B cell (primary cell): ENCODE data around the gene CDC42SE2. TPM values are rescaled to one million over a fixed set of nuclear protein-coding genes. Genes with fewer than 3 reads are reported as not detected.

Source experiments
- ATAC-seq: fragments of 200-7000 bp; cut with Tn5 transposase; one replicate; pipeline ENCODE4 v1.10.0; 2021; ENCODE audit warnings: low read depth, mild to moderate bottlenecking, moderate number of reproducible peaks, moderate library complexity
- CTCF ChIA-PET: fragments of 350-600 bp; sonication (Branson Sonifier 250); formaldehyde crosslinking; loops from one replicate; lab custom pipeline; 2021; ENCODE audit warnings: antibody characterized with exemption, inconsistent platforms; lab: Charles Lee
- POLR2A ChIA-PET: fragments of 350-600 bp; sonication (Branson Sonifier 250); formaldehyde crosslinking; loops from one replicate; lab custom pipeline; 2021; ENCODE audit warnings: antibody characterized with exemption; lab: Charles Lee
- DNase-seq: peaks from one replicate; pipeline ENCODE4 v3.0.0; 2013
- H2AFZ ChIP-seq: 2 replicates; pipeline ENCODE4 v1.6.1; 2012; ENCODE audit warnings: mild to moderate bottlenecking, low read depth, low read length; ENCODE audit not compliant: insufficient read depth, poor library complexity, severe bottlenecking
- H3K27ac ChIP-seq, 2 donors: 1 replicate in 1 of 2; 2 replicates in 1 of 2; pipeline ENCODE4 v1.5.1; 2012 to 2013; ENCODE audit warnings: low read length in 2 of 2, mild to moderate bottlenecking in 2 of 2, moderate library complexity in 1 of 2
- H3K27me3 ChIP-seq, 4 experiments: fragments of 200-600 bp in 1 of 4; sonication (generic) in 1 of 4; replicated peaks in 1 of 4; 1 replicate in 2 of 4; 2 replicates in 2 of 4; pipeline versions ENCODE4 v1.6.1 to v1.7.0; 2013 to 2016; ENCODE audit warnings: low read length in 3 of 4, mild to moderate bottlenecking in 2 of 4, mixed read lengths in 1 of 4, moderate library complexity in 1 of 4; ENCODE audit not compliant: insufficient read depth in 4 of 4, control insufficient read depth in 3 of 4; ENCODE audit errors: control extremely low read depth in 1 of 4
- H3K36me3 ChIP-seq, 2 experiments: replicated peaks in 1 of 2; 1 replicate in 1 of 2; 2 replicates in 1 of 2; pipeline versions ENCODE4 v1.6.1 to v1.7.1; 2013; ENCODE audit warnings: low read length in 1 of 2; ENCODE audit not compliant: insufficient read depth in 2 of 2, control insufficient read depth in 1 of 2; ENCODE audit errors: control extremely low read depth in 1 of 2, extremely low read depth in 1 of 2
- H3K4me1 ChIP-seq, 2 donors: fragments of 200-600 bp in 1 of 2; sonication (generic) in 1 of 2; 1 replicate in 1 of 2; 2 replicates in 1 of 2; pipeline versions ENCODE4 v1.5.1 to v1.6.1; 2013 to 2017; ENCODE audit warnings: low read length in 2 of 2; ENCODE audit not compliant: control insufficient read depth in 2 of 2, insufficient read depth in 2 of 2
- H3K4me2 ChIP-seq: replicated peaks from 2 replicates; pipeline ENCODE3; 2012; ENCODE audit warnings: mild to moderate bottlenecking, low read depth, low read length; ENCODE audit not compliant: poor library complexity, severe bottlenecking
- H3K4me3 ChIP-seq, 5 experiments: fragments of 200-600 bp in 1 of 5; sonication (generic) in 1 of 5; 1 replicate in 3 of 5; 2 replicates in 2 of 5; pipeline versions ENCODE4 v1.5.1 to v1.7.0; 2011 to 2016; ENCODE audit warnings: low read length in 4 of 5, mild to moderate bottlenecking in 4 of 5, low read depth in 2 of 5, control low read depth in 1 of 5, moderate library complexity in 1 of 5; ENCODE audit not compliant: insufficient read depth in 1 of 5; ENCODE audit errors: control extremely low read depth in 1 of 5, extremely low read depth in 1 of 5
- H3K79me2 ChIP-seq: fragments of 200-600 bp; sonication (generic); one replicate; pipeline ENCODE4 v1.6.0; 2016; ENCODE audit warnings: low read length; ENCODE audit not compliant: control insufficient read depth, insufficient read depth
- H3K9ac ChIP-seq: fragments of 200-600 bp; sonication (generic); 2 replicates; pipeline ENCODE4 v1.6.1; 2017; ENCODE audit warnings: mild to moderate bottlenecking, low read length, moderate library complexity
- H3K9me3 ChIP-seq, 3 donors: one replicate each; pipeline versions ENCODE4 v1.6.1 to v1.7.1; 2013; ENCODE audit warnings: low read length in 2 of 3; ENCODE audit not compliant: control insufficient read depth in 2 of 3, insufficient read depth in 1 of 3; ENCODE audit errors: control extremely low read depth in 1 of 3
- H4K20me1 ChIP-seq: 2 replicates; pipeline ENCODE4 v1.6.0; 2012; ENCODE audit warnings: mild to moderate bottlenecking, low read length; ENCODE audit not compliant: insufficient read depth, control insufficient read depth, poor library complexity, severe bottlenecking
- H3K27ac Mint-ChIP-seq: one replicate; pipeline ENCODE4 v1.8.0; 2021; ENCODE audit warnings: mixed read lengths
- H3K27me3 Mint-ChIP-seq: one replicate; pipeline ENCODE4 v1.8.0; 2021; ENCODE audit warnings: mixed read lengths
- H3K4me1 Mint-ChIP-seq: one replicate; pipeline ENCODE4 v1.8.0; 2021; ENCODE audit warnings: mixed read lengths
- H3K4me3 Mint-ChIP-seq: one replicate; pipeline ENCODE4 v1.8.0; 2021; ENCODE audit warnings: mixed read lengths
- H3K9me3 Mint-ChIP-seq: one replicate; pipeline ENCODE4 v1.8.0; 2022; ENCODE audit warnings: mixed read lengths; ENCODE audit not compliant: insufficient read depth
- CTCF ChIP-seq: fragments of 200-600 bp; IDR thresholded peaks from one replicate; pipeline ENCODE4 v1.8.0; 2022; ENCODE audit warnings: antibody characterized with exemption, mild to moderate bottlenecking
- EZH2 ChIP-seq: IDR thresholded peaks from 2 replicates; pipeline ENCODE4 v1.6.1; 2012; ENCODE audit warnings: borderline replicate concordance, low read depth, mild to moderate bottlenecking, moderate library complexity, low read length; ENCODE audit not compliant: insufficient read depth, poor library complexity, severe bottlenecking
- WGBS: methylation state at CpG from one replicate; pipeline ENCODE4 v1.1.5; 2013; ENCODE audit warnings: missing lambda C conversion rate; ENCODE audit not compliant: insufficient coverage; 5-methylcytosine and 5-hydroxymethylcytosine counted together
- intact Hi-C: fragments of 100-400 bp; cut with micrococcal nuclease; formaldehyde crosslinking; loops from one replicate; pipeline ENCODE4 v1.10.0; 2022
- polyA plus RNA-seq: library from polyadenylated mRNA; depleted of rRNA; stranded (reverse); fragments of >200 nt; gene quantifications from 2 replicates; pipeline ENCODE4 v1.2.3, GENCODE V29; 2012
- total RNA-seq, 2 donors: library from RNA; stranded (reverse); fragments of 120-200 nt in 1 of 2; gene quantifications; 1 replicate in 1 of 2; 2 replicates in 1 of 2; pipeline versions ENCODE4 v1.2.3 to v1.2.4, GENCODE V29; 2013 to 2022

Gene CDC42SE2
- total and polyA plus RNA-seq, 2 donors (not counting 1 experiment from before 2014, with no cell fraction given): 42.5 to 161 TPM

GRCh38 chr5:131265311-131265803, 1.5 kb downstream of the CDC42SE2 start:
- POLR2A ChIA-PET: interaction anchor here (1.1 to 5.3 kb wide), 8 partner anchors 10 to 116 kb away, joined by 3 to 42 read pairs (median 10); no protein-coding TSS in a partner anchor
- H3K79me2 ChIP-seq: peaks cover 90% of the 10 kb centered on the region
- peak overlapping the region; percentile 72 to 88 for H3K27ac ChIP-seq
- WGBS: no CpG with 5 or more reads among the region's 2 CpGs
- Mint-ChIP-seq H3K9me3 (no peaks in the 10 kb centered on the region), H3K27ac (peak overlapping the region; percentile 93), H3K27me3 (no peaks in the 10 kb centered on the region), H3K4me3 (peak overlapping the region; percentile 87), H3K4me1 (peaks cover 47% of the 10 kb centered on the region)
- no peak for ATAC-seq
- intact Hi-C loops: loop anchor here (1.0 to 5.0 kb wide), 5 partner anchors 14 to 114 kb away; no protein-coding TSS in a partner anchor
- H3K9ac ChIP-seq: peak overlapping the region; percentile 96
- H4K20me1 ChIP-seq: peaks cover 17% of the 10 kb centered on the region
- no peaks in the 10 kb centered on the region for H3K9me3 ChIP-seq
- no peaks in the 10 kb centered on the region for H3K27me3 ChIP-seq
- no peaks in the 10 kb centered on the region for H3K36me3 ChIP-seq
- CTCF ChIA-PET: interaction anchor here (0.6 to 8.6 kb wide), 32 partner anchors 8 to 156 kb away, joined by 3 to 117 read pairs (median 4); partner anchors contain the start of gene HINT1
- TF ChIP-seq EZH2 (no peak), CTCF (peak; percentile 62)
- peaks cover 46 to 50% of the 10 kb centered on the region in 2 donors for H3K4me1 ChIP-seq
- DNase-seq: peak; percentile 73
- peak overlapping the region; percentile 76 for H3K4me2 ChIP-seq
- peak overlapping the region; percentile 76 to 100 (median 95) for H3K4me3 ChIP-seq
- peak overlapping the region; percentile 27 for H2AFZ ChIP-seq
